ENCODE results near the gene BLOC1S1. TPM values are rescaled to one million over a fixed set of nuclear protein-coding genes. Genes with fewer than 3 reads are reported as not detected.

Gene BLOC1S1
- total and polyA plus RNA-seq, 10 of the 15 experiments (the other 5 are each of a cell fraction or from before 2014, with no cell fraction given) = 126 to 285 (median 166) TPM

DNA sequence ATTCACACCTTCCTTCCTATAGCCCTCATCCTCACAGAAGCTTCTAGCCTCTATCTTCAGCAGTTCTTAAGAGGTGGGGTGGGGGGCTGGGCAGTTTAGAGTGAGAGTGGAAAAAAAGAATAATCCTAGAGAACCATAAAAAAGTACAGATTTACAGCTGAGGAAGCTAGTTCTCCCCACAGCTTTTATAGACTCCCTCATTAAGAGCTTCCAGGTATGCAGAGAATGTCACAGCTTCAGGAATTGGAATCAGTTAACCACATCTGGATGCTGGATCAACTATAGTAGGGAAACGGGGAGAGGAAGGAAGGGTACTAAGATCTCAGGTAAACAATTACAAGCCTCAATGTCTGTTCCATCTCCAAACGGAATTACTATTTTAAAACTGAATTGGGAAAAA, 39.4 kb downstream of the BLOC1S1 start:
- H2AFZ ChIP-seq (ENCODE audit: control insufficient read depth, low read depth, low read length) = no peak overlapping the region
- peaks cover 18 to 39% of the 10 kb centered on the region in 2 experiments for H3K36me3 ChIP-seq (ENCODE audit: control insufficient read depth in 2 of 2, insufficient read depth in 2 of 2, low read length in 1 of 2)
- ChIA-PET CTCF (interaction anchor here (0.7 to 1.8 kb wide), 7 partner anchors 8 to 993 kb away, joined by 3 to 7 read pairs (median 3); no protein-coding TSS in a partner anchor), RAD21 (ENCODE audit: unreplicated experiment) (interaction anchor here (0.7 kb wide), 1 partner anchor 14 kb away, joined by 3 read pairs; no protein-coding TSS in a partner anchor), SMC1A (ENCODE audit: uncharacterized antibody, unreplicated experiment) (interaction anchor here (0.6 to 1.4 kb wide), 5 partner anchors 16 to 57 kb away, joined by 3 to 7 read pairs (median 4); no protein-coding TSS in a partner anchor), POLR2A (interaction anchor here (0.6 to 2.0 kb wide), 4 partner anchors 10 to 220 kb away, joined by 3 to 9 read pairs (median 4); partner anchors contain the start of gene GDF11)
- H3K27me3 ChIP-seq (replicated peaks in 1 of 2; ENCODE audit: control insufficient read depth in 2 of 2, insufficient read depth in 2 of 2, low read length in 1 of 2) = no peaks in the 10 kb centered on the region
- in situ Hi-C loops (cut with MboI) = no loop called here
- TF ChIP-seq BCL3 (IDR thresholded peaks at IDR 0.05; ENCODE audit: borderline replicate concordance, insufficient read depth, low read depth, low read length, poor library complexity, severe bottlenecking) (no peak), KDM1A (IDR thresholded peaks at IDR 0.05; ENCODE audit: borderline replicate concordance) (no peak), ZNF207 (IDR thresholded peaks at IDR 0.05; ENCODE audit: borderline replicate concordance) (no peak), SMC3 (IDR thresholded peaks at IDR 0.05; ENCODE audit: borderline replicate concordance, low read length) (no peak), CHD4 (IDR thresholded peaks at IDR 0.05) (no peak), PRDM15 (CRISPR knock-in tag; IDR thresholded peaks at IDR 0.05) (no peak), RAD21 (IDR thresholded peaks at IDR 0.05; ENCODE audit: insufficient read depth, low read depth, low read length) (no peak), ZBED1 (IDR thresholded peaks at IDR 0.05; ENCODE audit: borderline replicate concordance) (no peak)
- TF ChIP-seq, protein P1, sequence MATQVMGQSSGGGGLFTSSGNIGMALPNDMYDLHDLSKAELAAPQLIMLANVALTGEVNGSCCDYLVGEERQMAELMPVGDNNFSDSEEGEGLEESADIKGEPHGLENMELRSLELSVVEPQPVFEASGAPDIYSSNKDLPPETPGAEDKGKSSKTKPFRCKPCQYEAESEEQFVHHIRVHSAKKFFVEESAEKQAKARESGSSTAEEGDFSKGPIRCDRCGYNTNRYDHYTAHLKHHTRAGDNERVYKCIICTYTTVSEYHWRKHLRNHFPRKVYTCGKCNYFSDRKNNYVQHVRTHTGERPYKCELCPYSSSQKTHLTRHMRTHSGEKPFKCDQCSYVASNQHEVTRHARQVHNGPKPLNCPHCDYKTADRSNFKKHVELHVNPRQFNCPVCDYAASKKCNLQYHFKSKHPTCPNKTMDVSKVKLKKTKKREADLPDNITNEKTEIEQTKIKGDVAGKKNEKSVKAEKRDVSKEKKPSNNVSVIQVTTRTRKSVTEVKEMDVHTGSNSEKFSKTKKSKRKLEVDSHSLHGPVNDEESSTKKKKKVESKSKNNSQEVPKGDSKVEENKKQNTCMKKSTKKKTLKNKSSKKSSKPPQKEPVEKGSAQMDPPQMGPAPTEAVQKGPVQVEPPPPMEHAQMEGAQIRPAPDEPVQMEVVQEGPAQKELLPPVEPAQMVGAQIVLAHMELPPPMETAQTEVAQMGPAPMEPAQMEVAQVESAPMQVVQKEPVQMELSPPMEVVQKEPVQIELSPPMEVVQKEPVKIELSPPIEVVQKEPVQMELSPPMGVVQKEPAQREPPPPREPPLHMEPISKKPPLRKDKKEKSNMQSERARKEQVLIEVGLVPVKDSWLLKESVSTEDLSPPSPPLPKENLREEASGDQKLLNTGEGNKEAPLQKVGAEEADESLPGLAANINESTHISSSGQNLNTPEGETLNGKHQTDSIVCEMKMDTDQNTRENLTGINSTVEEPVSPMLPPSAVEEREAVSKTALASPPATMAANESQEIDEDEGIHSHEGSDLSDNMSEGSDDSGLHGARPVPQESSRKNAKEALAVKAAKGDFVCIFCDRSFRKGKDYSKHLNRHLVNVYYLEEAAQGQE (IDR thresholded peaks at IDR 0.05; ENCODE audit: low read depth, low read length) = no peak
- H3K4me3 ChIP-seq = no peak overlapping the region
- no peaks in the 10 kb centered on the region for H3K79me2 ChIP-seq (ENCODE audit: control insufficient read depth, insufficient read depth, low read length)
- 64% methylated on average over 2 of the region's 2 CpGs for WGBS (ENCODE audit: insufficient coverage, insufficient replicate concordance, low lambda C conversion rate, missing lambda C conversion rate)
- intact Hi-C loops (cut with micrococcal nuclease; ENCODE audit: unreplicated experiment) = no loop called here
- no peaks in the 10 kb centered on the region for H4K20me1 ChIP-seq (ENCODE audit: control insufficient read depth, insufficient read depth)
- no peaks in the 10 kb centered on the region; the same call in 2 of the 3 replicates for H3K9me3 ChIP-seq (replicated peaks; ENCODE audit: control insufficient read depth, insufficient read depth, low read length)
- no peak overlapping the region for H3K4me2 ChIP-seq (ENCODE audit: control insufficient read depth, insufficient read depth)
- no peaks in the 10 kb centered on the region for H3K4me1 ChIP-seq (ENCODE audit: control insufficient read depth, insufficient read depth, low read length)
- no peak overlapping the region for H3K9ac ChIP-seq (ENCODE audit: control insufficient read depth, insufficient read depth, low read length)
- FAIRE-seq (no peak), ATAC-seq (no peak), DNase-seq (ENCODE audit: low read depth, low spot score) (no peak)
- BruUV-seq (replicated peaks) = no TSS peak
- no peak overlapping the region for H3K27ac ChIP-seq (ENCODE audit: control insufficient read depth, insufficient read depth)

Measured in GM12878 (cell line).